22Rv1 (cell line): ENCODE data around the gene PCBP4.
A peak's percentile ranks its signal among the peaks of the same experiment; 100 is the strongest.

ENCODE experiments used
- H3K27ac ChIP-seq: fragments of 450-650 bp; 2 replicates; pipeline ENCODE4 v1.5.1; 2017
- ZFX ChIP-seq: fragments of 450-650 bp; IDR thresholded peaks from 2 replicates; pipeline ENCODE4 v1.6.1; 2017; ENCODE audit warnings: antibody characterized with exemption, borderline replicate concordance
- TF ChIP-seq, protein P1 (sequence below): fragments of 450-650 bp; IDR thresholded peaks from 2 replicates; pipeline ENCODE4 v1.5.1; 2017; ENCODE audit warnings: mild to moderate bottlenecking

The PCBP4 gene

DNA sequence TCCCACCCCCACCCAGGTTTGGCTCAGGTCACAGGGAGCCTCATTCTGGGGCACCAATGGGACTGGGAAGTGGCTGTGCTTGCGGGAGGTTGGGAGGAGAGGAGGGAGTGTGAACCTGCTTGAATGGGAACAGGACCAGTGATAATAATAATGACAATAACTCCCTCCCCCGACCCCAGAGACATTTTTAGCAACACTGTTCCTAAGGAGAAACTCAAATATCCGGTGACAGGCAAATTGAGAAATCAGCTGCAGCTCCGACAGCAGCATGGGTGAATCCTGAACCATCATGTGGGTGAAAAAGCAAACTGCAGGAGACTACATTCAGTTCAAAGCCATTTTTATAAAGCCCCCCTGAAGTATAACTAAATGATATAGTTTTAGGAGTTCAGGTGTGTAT lies 40.0 kb upstream of the PCBP4 start:
- no peak overlapping the region for H3K27ac ChIP-seq
- TF ChIP-seq ZFX, result no peak
- TF ChIP-seq, protein P1, sequence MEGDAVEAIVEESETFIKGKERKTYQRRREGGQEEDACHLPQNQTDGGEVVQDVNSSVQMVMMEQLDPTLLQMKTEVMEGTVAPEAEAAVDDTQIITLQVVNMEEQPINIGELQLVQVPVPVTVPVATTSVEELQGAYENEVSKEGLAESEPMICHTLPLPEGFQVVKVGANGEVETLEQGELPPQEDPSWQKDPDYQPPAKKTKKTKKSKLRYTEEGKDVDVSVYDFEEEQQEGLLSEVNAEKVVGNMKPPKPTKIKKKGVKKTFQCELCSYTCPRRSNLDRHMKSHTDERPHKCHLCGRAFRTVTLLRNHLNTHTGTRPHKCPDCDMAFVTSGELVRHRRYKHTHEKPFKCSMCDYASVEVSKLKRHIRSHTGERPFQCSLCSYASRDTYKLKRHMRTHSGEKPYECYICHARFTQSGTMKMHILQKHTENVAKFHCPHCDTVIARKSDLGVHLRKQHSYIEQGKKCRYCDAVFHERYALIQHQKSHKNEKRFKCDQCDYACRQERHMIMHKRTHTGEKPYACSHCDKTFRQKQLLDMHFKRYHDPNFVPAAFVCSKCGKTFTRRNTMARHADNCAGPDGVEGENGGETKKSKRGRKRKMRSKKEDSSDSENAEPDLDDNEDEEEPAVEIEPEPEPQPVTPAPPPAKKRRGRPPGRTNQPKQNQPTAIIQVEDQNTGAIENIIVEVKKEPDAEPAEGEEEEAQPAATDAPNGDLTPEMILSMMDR, result no peak

- TF ChIP-seq, protein P1, result no peak
- no peak overlapping the region for H3K27ac ChIP-seq
These were observed 39.5 kb upstream of the PCBP4 start for GRCh38 chr3:52006820-52007133.

DNA sequence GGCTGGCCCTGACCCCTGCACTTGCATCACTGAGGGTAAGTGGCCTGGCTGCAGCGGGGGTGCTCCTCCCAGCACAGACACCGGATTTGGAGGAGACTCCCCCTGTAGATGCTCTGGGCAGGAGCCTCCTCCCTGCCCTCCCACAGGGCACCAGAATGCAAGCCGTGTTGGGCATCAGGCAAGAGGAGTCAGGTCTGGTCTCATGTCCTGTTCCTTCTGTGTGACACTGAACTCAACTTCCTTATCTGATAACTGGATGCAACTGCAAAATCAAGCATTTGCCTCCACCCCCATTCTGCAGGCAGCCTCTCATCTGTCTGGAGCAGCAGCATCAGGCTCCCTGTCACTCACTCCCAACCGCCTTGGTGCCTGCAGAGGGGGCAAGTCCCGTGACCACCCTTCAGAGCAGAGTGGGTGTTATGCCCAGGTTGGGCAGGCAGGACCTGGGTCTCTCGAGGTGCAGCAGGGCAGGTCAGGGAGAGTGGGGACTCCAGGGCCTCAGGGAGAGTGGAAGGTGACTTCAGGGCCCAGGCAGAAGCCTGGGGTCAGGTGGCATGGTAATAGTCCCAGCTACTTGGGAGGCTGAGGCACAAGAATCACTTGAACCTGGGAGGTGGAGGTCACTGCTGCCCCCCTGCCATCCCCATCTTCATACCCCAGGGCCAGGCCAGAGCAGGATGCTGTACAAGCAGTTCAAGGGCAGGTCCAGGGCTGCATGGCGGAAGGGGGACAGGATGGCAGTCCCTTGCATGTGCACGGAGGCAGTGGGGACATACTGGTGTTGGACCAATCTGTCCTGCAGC lies 39.0 kb upstream of the PCBP4 start:
- no peak for TF ChIP-seq ZFX
- TF ChIP-seq, protein P1, result no peak
- no peak overlapping the region for H3K27ac ChIP-seq

DNA sequence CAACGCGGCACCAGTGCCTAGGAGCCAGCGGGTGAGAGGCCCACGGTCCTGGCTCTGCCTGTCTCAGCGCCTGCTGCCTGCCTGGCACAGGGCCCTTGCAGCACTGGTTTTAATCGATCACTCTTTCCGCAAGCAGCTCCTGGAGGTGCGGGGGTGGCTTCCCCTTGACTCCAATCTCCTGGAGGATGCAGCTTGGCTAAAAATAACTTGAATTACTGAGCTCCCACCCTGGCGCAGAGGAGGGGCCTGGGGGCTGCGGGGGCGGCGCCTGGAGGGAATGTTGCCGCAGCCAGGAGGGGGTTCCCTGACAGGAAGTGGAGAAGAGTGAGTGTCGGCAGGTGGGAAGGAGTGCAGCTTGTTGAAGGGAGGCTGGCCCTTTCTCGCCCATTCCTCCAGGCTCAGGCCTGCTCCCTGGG lies 38.3 kb upstream of the PCBP4 start:
- TF ChIP-seq ZFX, result no peak
- TF ChIP-seq, protein P1, result no peak
- H3K27ac ChIP-seq, result no peak overlapping the region

DNA sequence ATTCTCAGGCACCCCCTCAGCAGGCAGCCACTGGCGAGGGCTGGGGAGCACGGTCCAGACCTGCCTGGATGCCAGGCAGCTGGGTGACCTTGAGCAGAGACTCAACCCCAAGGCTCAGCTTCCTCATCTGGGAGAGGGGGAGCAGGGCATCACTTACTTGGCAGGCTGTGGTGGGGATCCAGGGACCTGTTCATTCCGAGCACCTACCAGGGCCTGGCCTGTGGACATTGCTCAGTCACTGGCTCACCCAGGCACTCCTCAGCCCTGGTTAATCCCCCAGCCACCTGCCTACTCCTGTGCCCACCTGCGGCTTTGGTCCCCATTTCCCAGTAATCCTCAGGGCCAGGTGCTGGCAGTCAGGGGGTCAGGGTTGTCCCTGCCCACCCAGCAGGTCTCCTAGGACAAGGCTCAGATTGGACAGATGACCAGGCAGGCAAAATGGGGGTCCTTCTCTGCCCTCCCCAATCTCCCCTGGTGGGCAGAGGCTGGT lies 37.7 kb upstream of the PCBP4 start:
- H3K27ac ChIP-seq, result no peak overlapping the region

GRCh38 chr3:52004163-52004787 lies 37.0 kb upstream of the PCBP4 start:
- TF ChIP-seq, protein P1, result 0 out of 2 replicates have a peak, but pooled peaks have one; percentile 5
- TF ChIP-seq ZFX, result no peak
- H3K27ac ChIP-seq, result no peak overlapping the region

More for the DNA sequence above, 37.7 kb upstream of the PCBP4 start:
- no peak for TF ChIP-seq ZFX
- TF ChIP-seq, protein P1, result no peak

- H3K27ac ChIP-seq, result no peak overlapping the region
These were observed 35.5 kb upstream of the PCBP4 start for GRCh38 chr3:52002748-52003147.

More at GRCh38 chr3:52002748-52003147, 35.5 kb upstream of the PCBP4 start:
- TF ChIP-seq, protein P1, result no peak
- no peak for TF ChIP-seq ZFX
